ENCODE results near the gene MIPOL1. TPM values are rescaled to one million over a fixed set of nuclear protein-coding genes. Genes with fewer than 3 reads are reported as not detected.

MIPOL1 gene
- total and polyA plus RNA-seq, 2 donors (not counting 3 experiments of a cell fraction or from before 2014, with no cell fraction given), result 3.4 to 33.5 TPM

DNA sequence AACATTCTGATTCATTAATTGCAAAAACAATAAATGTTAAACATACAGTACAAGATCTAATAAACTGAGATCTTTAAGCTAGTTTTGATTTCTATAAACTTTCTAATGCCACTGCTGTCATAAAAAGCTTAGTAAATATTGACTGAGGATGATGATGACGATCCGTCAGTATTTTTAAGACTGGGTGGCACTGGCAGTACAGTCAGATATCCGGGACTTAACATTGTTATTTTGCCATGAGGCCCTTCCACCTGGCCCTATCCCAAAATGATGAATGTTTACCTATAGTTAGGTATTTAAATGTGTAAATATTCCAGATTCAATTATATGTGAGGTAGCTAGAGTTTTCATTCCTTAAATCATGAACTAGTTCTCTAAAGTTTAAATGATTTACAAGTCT is 238.8 kb downstream of the MIPOL1 start:
- H2AFZ ChIP-seq (ENCODE audit: low read depth, low read length), result no peak overlapping the region
- H4K20me1 ChIP-seq (replicated peaks; ENCODE audit: control insufficient read depth, extremely low read depth, insufficient read depth, low read length), result no peaks in the 10 kb centered on the region
- H3K4me2 ChIP-seq (ENCODE audit: insufficient read depth, low read length), result no peak overlapping the region
- BruUV-seq (replicated peaks), result no TSS peak
- ChIA-PET POLR2A (no interaction called here), CTCF (interaction anchor here (1.0 kb wide), 1 partner anchor 9 kb away, joined by 3 read pairs; no protein-coding TSS in a partner anchor)
- H3K9me3 ChIP-seq (replicated peaks; ENCODE audit: control insufficient read depth, insufficient read depth, low read length), result no peaks in the 10 kb centered on the region
- H3K4me1 ChIP-seq (ENCODE audit: control insufficient read depth, extremely low read depth, insufficient read depth, low read length), result no peaks in the 10 kb centered on the region
- no peaks in the 10 kb centered on the region for H3K79me2 ChIP-seq (ENCODE audit: control insufficient read depth, insufficient read depth, low read length)
- H3K27ac ChIP-seq (ENCODE audit: insufficient read depth, low read depth, low read length), result no peak overlapping the region
- intact Hi-C loops (cut with micrococcal nuclease) (no loop called here), dilution Hi-C loops (cut with MboI; ENCODE audit: extremely low pct_ligation_motif_present, low sequenced_read_pairs) (no loop called here)
- H3K4me3 ChIP-seq (replicated peaks in 1 of 3; ENCODE audit: insufficient read depth in 1 of 3, low read depth in 1 of 3, low read length in 3 of 3), result no peak overlapping the region
- H3K9me1 ChIP-seq (replicated peaks; ENCODE audit: control insufficient read depth, extremely low read depth, insufficient read depth, low read length), result no peaks in the 10 kb centered on the region
- no peak for TF ChIP-seq FOS (IDR thresholded peaks at IDR 0.05; ENCODE audit: borderline replicate concordance, insufficient read depth, low read length)
- TF ChIP-seq EZH2 (IDR thresholded peaks at IDR 0.05; ENCODE audit: borderline replicate concordance, low read depth, low read length, severe bottlenecking), result no peak
- no peak for TF ChIP-seq GATA2 (IDR thresholded peaks at IDR 0.05; ENCODE audit: insufficient read depth, insufficient read length, low read depth, low read length)
- TF ChIP-seq MYC (IDR thresholded peaks at IDR 0.05; ENCODE audit: low read depth, low read length), result no peak
- no peak for TF ChIP-seq POLR2A (IDR thresholded peaks at IDR 0.05; ENCODE audit: low read depth, low read length)
- no peak for TF ChIP-seq POLR2AphosphoS5 (IDR thresholded peaks at IDR 0.05; ENCODE audit: insufficient read depth, low read depth, low read length)
- TF ChIP-seq, protein P1, sequence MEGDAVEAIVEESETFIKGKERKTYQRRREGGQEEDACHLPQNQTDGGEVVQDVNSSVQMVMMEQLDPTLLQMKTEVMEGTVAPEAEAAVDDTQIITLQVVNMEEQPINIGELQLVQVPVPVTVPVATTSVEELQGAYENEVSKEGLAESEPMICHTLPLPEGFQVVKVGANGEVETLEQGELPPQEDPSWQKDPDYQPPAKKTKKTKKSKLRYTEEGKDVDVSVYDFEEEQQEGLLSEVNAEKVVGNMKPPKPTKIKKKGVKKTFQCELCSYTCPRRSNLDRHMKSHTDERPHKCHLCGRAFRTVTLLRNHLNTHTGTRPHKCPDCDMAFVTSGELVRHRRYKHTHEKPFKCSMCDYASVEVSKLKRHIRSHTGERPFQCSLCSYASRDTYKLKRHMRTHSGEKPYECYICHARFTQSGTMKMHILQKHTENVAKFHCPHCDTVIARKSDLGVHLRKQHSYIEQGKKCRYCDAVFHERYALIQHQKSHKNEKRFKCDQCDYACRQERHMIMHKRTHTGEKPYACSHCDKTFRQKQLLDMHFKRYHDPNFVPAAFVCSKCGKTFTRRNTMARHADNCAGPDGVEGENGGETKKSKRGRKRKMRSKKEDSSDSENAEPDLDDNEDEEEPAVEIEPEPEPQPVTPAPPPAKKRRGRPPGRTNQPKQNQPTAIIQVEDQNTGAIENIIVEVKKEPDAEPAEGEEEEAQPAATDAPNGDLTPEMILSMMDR (IDR thresholded peaks at IDR 0.05; ENCODE audit: extremely low read depth in 1 of 2, insufficient read depth in 1 of 2, low read depth in 1 of 2, low read length in 2 of 2), result no peak
- no peak for TF ChIP-seq JUN (IDR thresholded peaks at IDR 0.05; ENCODE audit: borderline replicate concordance, insufficient read depth, insufficient read length, low read depth)
- TF ChIP-seq, protein P2, sequence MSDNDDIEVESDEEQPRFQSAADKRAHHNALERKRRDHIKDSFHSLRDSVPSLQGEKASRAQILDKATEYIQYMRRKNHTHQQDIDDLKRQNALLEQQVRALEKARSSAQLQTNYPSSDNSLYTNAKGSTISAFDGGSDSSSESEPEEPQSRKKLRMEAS (IDR thresholded peaks at IDR 0.05; ENCODE audit: insufficient read depth, insufficient read length), result no peak
- H3K27me3 ChIP-seq (ENCODE audit: control insufficient read depth in 2 of 2, insufficient read depth in 2 of 2, low read length in 2 of 2), result no peaks in the 10 kb centered on the region
- H3K9ac ChIP-seq (replicated peaks; ENCODE audit: extremely low read depth, insufficient read depth, low read length), result no peak overlapping the region
- FAIRE-seq (no peak), DNase-seq (ENCODE audit: low read depth, low spot score) (no peak)
- H3K36me3 ChIP-seq (ENCODE audit: control insufficient read depth in 2 of 2, extremely low read depth in 1 of 2, insufficient read depth in 2 of 2, low read length in 2 of 2), result no peaks in the 10 kb centered on the region
